Stimulated activated CD4-positive, alpha-beta T cell treated with anti-CD3 and anti-CD28 coated beads, TNF-alpha, amount 100 ng/mL, for 1 hour (primary cell): ENCODE results near the gene PSMD12.
"Not testable (repeated sequence)": the region's sequence is repeated elsewhere in the genome, so short reads cannot be mapped to it uniquely, and the experiment has no call there.

Source experiments
- DNase-seq, 3 donors: peaks; one replicate each; pipeline ENCODE4 v3.0.0-alpha.2; 2020; ENCODE audit warnings: low read depth in 3 of 3, low spot score in 1 of 3

The PSMD12 gene

GRCh38 chr17:67359960-67360791 lies 6.2 kb downstream of the PSMD12 start:
- no peak for DNase-seq

DNA sequence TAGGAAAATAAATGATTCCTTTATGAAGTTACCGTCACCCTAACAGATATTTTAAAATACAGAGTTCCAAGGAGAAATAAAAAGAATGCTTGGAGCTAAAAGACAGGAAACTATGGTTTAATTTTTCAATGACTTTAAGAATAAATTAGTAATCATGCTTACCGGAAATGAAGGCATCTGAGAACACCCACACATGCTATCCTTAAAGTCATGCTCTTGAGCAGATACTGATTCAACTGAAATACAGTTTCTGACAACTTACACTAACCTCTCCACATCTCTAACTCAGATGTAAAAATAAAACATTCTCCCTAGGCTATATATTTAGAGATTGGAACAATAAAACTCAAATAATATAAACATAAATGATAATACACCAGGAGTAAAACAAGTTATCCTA lies 7.8 kb downstream of the PSMD12 start:
- no peak for DNase-seq

GRCh38 chr17:67353929-67354574 lies 12.3 kb downstream of the PSMD12 start:
- DNase-seq = no peak

DNA sequence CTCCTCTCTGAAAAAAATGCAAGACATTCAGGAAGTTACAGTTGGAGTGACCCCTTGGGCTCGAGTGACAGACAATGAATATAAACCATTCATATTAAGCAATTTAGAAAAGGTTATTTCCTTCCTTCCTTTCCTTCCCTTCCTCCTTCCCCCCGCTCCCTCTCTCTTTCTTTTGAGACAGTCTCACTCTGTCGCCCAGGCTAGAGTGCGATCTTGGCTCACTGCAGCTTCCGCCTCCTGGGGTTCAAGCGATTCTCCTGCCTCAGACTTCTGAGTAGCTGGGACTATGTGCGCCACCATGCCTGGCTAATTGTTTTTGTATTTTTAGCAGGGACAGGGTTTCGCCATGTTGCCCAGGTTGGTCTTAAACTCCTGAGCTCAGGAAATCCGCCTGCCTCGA lies 13.2 kb downstream of the PSMD12 start:
- DNase-seq = no peak

DNA sequence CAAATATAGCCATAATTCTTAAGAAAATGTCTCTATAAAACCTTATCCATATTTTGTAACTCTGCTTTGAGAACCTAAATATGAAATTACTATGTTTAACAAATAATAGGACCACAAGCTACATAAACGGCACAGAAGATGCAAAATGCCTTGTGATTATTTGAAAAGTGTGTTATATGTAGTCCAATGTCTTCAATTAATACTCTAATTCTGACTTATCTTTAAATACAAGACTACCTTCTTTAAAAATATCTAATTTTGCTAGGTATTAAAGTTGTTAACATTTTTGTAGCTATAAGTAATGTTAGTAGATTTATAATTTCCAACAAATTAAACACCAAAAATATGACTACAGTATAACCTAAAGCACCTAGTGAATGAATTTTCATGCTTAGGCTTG lies 17.0 kb downstream of the PSMD12 start:
- no peak for DNase-seq

- no peak for DNase-seq
Observed at GRCh38 chr17:67347826-67348225, 18.6 kb downstream of the PSMD12 start.

- no peak for DNase-seq
Observed at GRCh38 chr17:67343237-67343636, 23.1 kb downstream of the PSMD12 start.

DNA sequence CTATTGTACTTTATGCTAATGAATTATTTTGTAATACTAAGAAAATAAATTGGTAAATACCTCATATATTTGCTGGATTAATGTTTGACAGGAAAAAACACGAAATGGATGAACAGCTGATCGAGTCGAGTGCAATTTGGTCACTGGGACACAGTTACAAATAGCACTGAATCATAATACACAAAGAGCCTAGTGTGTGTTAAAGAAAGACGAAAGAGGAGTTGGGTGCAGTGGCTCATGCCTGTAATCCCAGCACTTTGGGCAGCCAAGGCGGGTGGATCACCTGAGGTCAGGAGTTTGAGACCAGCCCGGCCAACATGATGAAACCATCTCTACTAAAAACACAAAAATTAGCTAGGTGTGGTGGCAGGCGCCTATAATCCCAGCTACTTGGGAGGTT lies 28.0 kb downstream of the PSMD12 start:
- DNase-seq = not testable (repeated sequence)

DNA sequence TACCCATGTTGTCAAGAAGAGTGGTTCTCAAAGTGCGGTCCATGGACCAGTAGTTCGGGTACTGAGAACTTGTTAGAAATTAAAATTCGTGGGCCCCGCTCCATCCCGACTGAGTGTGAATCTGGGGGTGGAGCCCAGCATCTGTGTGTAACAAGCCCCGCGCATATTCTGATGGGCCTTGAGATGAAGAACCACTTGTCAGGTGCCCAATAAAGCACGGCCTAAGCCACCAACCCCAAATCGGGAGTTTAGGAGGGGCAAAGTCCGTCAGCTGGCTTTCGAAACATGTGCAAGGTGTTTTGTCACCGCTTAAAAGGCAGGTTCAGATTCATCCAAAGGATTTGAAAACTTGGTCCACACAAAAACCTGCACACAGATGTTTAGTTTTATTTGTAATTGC lies 29.5 kb downstream of the PSMD12 start:
- no peak for DNase-seq

DNA sequence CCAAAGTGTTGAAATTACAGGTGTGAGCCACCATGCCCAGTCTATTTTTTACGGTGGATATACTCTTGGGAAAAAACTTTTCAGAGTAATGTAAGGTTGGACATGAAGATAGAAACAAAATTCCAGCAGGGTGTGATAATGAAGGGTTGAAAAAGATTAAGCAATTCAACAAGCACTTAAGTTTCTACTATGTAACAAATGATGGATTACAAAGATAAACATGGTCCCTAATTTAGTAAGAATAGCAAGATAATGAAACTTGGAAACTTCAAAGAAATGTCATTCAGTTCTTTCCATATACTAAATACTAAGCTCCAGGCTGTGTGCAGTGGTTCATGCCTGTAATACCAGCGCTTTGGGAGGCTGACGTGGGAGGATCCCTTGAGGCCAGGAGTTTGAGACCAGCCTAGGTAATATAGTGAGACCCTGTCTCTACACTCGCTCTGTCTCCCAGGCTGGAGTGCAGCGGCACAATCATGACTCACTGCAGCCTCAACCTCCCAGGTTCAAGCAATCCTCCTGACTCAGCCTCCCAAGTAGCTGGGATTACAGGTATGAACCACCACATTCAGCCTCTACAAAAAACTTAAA lies 31.0 kb downstream of the PSMD12 start:
- DNase-seq = no peak

- not testable (repeated sequence) for DNase-seq
Observed at GRCh38 chr17:67332162-67332508, 34.2 kb downstream of the PSMD12 start.

DNA sequence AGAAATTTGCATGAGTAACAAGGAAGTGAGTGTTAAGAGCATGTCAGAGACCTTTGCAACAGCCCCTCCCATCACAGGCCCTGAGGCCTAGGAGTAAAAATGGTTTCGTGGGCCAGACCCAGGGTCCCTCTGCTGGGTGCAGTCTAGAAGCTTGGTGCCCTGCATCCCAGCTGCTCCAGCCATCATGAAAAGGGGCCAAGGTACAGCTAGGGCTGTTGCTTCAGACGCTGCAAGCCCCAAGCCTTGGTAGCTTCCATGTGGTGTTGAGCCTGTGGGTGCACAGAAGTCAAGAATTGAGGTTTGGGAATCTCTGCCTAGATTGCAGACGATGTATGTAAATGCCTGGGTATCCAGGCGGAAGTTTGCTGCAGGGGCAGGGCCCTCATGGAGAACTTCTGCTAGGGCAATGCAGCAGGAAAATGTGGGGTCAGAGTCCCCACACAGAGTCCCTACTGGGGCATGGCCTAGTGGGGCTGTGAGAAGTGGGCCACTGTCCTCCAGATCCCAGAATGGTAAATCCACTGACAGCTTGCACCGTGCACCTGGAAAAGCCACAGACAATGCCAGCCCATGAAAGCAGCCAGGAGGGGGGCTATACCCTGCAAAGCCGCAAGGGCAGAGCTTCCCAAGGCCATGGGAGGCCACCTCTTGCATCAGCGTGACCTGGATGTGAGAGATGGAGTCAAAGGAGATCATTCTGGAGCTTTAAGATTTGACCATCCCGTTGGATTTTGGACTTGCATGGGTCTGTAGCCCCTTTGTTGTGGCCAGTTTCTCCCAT lies 34.8 kb downstream of the PSMD12 start:
- DNase-seq = not testable (repeated sequence)

GRCh38 chr17:67328026-67328425 lies 38.4 kb downstream of the PSMD12 start:
- no peak for DNase-seq

GRCh38 chr17:67326959-67327745 lies 39.2 kb downstream of the PSMD12 start:
- not testable (repeated sequence) for DNase-seq

DNA sequence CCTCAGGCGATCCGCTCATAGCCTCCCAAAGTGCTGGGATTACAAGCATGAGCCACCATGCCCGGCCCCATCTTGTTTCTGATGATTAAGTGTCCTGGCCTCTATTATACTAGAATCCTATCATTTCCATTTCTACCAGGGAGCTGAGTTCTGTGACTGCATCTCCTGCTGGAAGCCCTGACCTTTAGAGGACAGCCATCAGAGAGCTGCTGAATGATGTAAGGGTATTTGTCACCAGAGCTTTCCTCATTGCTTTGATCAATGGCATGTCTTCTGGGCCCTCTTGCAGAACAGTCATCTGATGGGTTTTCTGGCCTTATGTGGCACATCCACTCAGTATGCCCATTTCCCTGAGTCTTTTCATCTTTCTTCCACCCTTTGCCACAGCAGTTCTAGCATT lies 39.9 kb downstream of the PSMD12 start:
- no peak for DNase-seq

DNA sequence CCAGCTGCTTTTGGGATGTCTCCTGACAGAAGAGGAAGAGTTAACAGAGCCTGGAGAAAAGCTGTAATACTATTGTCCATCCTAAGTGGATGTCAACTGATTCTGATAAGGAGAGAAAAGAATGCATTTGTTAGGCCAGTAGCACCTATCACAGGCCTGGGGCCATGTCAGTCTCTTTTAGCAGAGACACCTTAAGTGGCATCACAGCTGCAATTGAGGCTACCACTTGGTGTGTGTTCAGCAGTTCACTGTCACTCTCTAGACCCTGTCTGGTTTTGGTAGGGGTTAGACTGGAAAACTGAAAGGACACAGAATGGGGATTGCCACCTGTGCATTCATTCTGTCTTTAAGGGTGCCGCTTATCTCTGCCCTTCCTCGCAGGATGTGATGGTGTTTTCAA lies 42.0 kb downstream of the PSMD12 start:
- no peak for DNase-seq

- DNase-seq = no peak
Observed at GRCh38 chr17:67323445-67323844, 42.9 kb downstream of the PSMD12 start.

DNA sequence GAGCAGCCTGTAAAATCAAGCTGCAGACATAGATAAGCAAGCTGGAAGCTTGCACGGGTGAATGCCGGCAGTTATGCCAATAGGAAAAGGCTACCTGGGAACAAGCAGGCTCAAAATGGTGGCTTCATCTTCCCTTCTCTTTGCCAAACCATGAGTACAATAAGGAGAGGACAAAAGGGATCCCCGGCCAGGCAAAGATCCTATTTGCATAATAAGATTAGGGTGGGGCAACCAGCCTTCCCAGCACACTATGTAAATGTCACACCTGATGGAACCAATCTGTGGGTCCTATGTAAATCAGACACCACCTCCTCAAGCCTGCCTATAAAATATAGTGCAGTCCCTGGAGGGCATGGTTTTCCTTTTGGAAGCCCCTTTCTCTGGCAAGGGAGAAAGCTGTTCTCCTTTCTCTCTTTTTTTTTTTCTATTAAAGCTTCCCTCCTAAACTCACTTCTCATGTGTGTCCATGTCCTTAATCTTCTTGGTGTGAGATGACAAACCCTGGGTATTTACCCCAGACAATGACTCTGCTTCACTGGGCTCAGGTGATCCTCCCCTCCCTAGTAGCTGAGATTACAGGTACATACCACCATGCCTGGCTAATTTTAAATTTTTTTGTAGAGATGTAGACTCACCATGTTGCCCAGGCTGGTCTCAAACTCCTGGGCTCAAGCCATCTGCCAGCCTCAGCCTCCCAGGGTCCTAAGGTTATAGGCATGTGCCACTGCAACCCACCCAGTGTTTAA lies 44.2 kb downstream of the PSMD12 start:
- no peak for DNase-seq

GRCh38 chr17:67321486-67321885 lies 44.9 kb downstream of the PSMD12 start:
- not testable (repeated sequence) for DNase-seq

GRCh38 chr17:67316781-67317180 lies 49.6 kb downstream of the PSMD12 start:
- no peak for DNase-seq
